NCI-H2196 (cell line): Measurements from ENCODE around the gene XCR1.
A peak's percentile ranks its signal among the peaks of the same experiment; 100 is the strongest.
"Not testable (repeated sequence)": the region's sequence is repeated elsewhere in the genome, so short reads cannot be mapped to it uniquely, and the experiment has no call there.

Experiments used
- DNase-seq: peaks from one replicate; lab custom pipeline; 2025; ENCODE audit not compliant: unreplicated experiment; lab: John Stamatoyannopoulos, UW

XCR1 gene

DNA sequence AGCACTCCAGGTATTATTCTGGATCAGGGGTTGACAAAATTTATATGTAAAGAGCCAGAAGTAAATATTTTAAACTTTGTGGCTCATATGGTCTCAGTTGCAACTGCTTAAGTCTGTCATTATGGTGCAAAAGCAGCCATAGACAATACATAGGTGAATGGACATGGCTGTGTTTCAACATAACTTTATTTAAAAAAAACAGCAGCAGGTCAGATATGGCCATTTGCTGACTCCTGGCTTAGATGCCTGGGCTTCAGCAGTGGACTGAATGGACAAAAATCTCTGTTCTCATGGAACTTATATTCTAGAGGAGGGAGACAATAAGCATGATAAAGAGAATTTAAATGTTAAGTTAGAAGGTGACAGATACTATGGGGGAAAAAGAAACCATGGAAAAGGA lies 20.0 kb downstream of the XCR1 start:
- DNase-seq, result no peak

- DNase-seq, result no peak
These were observed 20.8 kb downstream of the XCR1 start for GRCh38 chr3:46006238-46007032.

GRCh38 chr3:46003706-46004105 lies 23.6 kb downstream of the XCR1 start:
- not testable (repeated sequence) for DNase-seq

DNA sequence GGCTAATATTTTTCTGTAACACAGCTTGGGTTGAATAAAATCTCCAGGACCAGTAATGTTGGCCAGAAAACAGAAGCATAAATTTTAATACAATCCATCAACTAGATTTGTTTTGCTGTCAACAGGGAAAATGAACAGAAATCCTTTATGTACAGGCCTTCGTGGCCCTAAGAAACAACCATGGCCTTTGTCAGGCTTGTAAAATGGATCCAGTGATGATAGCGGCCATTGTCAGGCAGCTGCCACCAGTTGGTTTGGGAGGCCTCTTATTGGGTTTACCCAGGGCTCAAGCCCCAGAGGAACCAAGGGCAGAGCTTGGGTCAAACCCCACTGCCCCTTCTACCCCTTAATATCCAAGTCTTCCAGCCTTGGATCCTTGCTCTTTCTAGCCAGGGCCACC lies 26.1 kb downstream of the XCR1 start:
- DNase-seq, result no peak

DNA sequence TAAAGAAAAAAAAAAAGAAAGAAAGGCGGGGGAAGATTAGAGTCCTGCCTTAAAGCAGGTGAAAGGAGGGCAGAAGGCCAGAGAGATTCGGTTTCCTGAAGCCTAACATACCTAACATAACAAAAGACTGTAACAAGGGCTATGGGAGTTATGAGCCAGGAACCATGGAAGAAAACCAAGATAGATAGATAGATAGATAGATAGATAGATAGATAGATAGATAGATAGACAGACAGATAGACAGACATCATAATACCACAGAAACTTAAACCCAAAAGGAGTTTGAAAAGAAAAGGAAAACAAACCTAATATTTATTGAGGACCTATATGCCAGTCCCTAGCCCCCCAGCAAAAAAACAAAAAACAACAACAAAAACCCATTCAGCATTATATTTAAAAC lies 29.3 kb downstream of the XCR1 start:
- no peak for DNase-seq

- not testable (repeated sequence) for DNase-seq
These were observed 29.8 kb downstream of the XCR1 start for GRCh38 chr3:45997499-45997898.

DNA sequence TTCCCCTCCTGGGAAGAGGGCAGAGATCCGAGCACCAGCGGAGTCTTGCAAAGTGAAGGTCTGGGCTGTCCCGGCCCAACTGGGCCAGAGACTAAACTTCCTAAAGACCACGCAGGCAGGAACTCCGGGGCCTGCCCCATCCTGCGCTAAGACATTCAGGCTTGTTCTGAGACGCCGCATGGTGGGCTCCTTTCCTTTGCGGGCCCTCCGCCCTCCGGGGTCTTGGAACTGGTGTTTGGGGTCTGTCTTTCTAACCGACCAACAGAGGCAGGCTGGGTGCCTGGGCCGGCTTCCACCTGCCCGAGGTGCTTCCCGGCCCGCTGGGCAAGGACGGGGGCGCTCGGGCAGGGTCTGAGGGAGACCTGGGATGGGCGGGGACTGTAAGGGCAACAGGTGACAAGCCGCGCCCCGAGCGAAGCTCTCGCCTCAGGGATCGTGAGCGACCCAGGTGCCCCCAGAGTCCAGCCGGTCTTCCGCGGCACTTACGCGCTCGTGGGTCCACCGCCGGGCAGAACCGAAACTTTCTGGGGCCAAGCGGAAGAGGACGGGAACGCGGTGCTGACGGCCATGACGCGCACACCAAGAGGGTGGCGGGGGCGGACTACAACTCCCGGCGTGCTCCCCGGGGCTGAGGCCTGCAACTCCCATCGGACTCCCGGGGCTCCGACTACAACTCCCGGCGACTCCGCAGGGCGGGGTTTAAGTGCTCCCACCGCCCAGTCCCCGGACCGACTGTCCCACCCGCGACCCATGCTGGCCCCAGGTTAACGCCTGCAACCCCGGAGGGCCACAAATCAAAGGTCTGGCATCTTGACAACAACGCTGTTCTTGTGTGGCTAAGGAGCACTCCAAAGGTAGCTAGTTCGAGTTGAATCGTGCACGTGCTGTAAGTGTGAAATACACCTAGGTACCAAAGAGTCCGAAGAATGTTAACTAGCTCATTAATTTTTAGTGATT lies 31.8 kb downstream of the XCR1 start, which contains the start of gene FYCO1:
TSS of gene FYCO1 (minus strand) at position 589 of the 957 bp plus-strand sequence. CDS start 10,914 bp downstream, outside the sequence.
- peak; percentile 63 for DNase-seq

DNA sequence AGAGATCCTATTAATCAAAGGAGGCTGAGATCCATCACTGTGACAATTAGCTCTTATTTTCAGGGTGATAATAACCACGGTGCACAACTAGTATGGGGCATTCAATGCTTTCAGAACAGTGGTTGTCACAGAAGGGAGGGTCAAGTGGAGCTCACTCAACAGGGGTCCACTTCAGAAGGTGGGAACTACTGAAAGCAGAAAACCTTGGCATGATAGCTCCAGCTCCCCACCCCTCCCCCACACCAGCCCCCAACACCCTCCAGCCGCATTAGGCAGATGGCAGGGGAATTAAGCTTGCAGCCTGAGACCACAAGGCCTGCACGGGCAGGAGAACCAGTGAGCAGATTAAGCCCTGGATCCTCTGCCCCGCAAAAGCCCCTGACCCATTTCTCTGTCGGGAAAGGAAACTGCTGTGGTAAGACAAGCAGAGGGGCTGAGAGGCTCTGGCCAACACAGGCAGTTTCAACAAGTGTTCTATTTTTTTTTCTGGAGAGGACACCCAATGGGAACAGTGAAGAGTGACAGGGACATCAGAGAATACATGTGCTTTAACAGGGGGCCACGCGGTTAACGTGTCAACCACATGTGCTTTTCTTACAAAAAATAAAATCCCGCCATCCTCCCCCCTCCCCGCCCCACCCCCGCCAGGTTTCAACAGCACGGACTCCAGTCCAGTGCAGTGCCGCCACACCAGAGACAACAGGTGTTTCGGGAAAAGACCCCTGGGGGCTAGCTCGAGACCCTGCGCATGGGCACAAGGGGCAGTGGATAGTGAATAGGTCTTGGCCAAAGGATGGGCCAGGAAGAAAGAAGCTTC lies 32.7 kb downstream of the XCR1 start:
- no peak for DNase-seq

- DNase-seq, result no peak
These were observed 33.8 kb downstream of the XCR1 start for GRCh38 chr3:45993421-45994027.

DNA sequence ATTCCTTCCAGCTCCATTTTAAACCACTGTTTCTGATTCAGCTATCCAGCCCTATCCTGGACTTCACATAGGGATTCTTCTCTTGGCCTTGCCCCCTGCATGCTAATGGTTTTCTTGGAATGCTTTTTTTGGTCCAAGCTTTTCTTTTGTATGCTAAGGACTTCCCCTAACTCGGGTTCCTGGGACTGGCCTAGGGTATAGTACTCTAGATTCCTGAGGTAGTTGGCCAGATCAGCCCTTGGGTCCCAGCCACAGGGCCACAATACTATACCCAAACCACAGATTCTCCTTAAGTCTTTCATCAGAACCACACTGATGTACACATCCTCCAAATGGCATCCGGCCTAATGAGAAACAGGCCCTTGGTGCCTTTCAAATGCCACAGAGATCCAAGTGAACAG lies 34.5 kb downstream of the XCR1 start:
- no peak for DNase-seq

- DNase-seq, result no peak
These were observed 35.1 kb downstream of the XCR1 start for GRCh38 chr3:45992133-45992729.

GRCh38 chr3:45991341-45991740 lies 35.9 kb downstream of the XCR1 start:
- DNase-seq, result no peak

- DNase-seq, result no peak
These were observed 37.1 kb downstream of the XCR1 start for GRCh38 chr3:45990181-45990580.

DNA sequence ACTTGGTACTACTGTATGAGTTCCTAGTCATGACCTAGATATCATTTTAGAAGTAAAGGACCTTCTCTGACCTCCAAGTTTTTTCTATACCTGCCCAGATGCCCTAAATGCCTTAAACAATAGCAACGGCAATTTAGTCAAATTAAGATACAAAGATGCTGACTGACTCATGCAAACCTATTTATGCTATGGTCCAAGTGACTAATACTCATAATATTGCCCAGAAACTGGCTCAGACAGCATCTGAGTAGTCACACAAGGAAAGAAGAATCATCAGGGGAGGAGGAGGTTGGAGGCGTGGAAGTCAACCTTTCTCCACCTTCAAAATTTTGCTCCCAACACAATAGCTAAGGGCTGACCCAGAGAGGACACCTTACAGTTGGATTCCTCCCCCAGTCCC lies 38.5 kb downstream of the XCR1 start:
- no peak for DNase-seq

GRCh38 chr3:45988362-45988761 lies 38.9 kb downstream of the XCR1 start:
- DNase-seq, result no peak

GRCh38 chr3:45987368-45988291 lies 39.7 kb downstream of the XCR1 start:
- no peak for DNase-seq

GRCh38 chr3:45986303-45986982 lies 40.8 kb downstream of the XCR1 start:
- DNase-seq, result peak; percentile 57

- no peak for DNase-seq
These were observed 41.6 kb downstream of the XCR1 start for GRCh38 chr3:45985532-45986302.
